ENCODE results near the gene KATNAL1. TPM values are rescaled to one million over a fixed set of nuclear protein-coding genes. Genes with fewer than 3 reads are reported as not detected.

The KATNAL1 gene
- total RNA-seq, 1 donor from 2014 or later = 42.0 TPM

DNA sequence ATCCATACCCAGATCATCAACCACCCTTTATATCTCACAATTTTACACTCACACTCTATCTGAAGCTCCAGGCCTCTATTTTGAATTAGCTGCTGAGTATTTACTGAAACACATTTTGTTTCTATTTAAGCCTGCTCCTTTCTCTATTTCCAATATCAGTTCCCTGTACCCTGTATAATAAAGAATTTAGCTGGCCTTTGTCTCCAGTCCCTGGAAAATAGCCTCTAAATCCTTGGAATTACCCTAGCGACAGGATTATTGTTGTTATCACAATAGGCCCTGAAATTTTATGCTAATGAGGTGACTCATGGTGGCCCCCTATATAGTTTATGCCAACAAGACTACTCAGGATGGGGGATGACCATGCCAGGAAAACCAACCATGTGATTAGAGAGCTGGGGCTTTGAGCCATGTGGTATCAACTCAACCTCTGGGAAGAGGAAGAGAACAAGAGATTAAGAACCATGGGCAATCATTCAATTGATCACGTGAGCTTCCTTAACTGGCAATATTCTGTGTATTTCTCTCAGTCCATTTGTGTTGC lies 72.7 kb downstream of the KATNAL1 start:
- H3K4me1 Mint-ChIP-seq (ENCODE audit: low read depth, unreplicated experiment) = no peaks in the 10 kb centered on the region
- no peak overlapping the region for H3K27ac Mint-ChIP-seq (ENCODE audit: unreplicated experiment)
- Histone ChIP-seq H3K36me3 (ENCODE audit: insufficient read depth, low read length) (peaks cover 4% of the 10 kb centered on the region), H3K27me3 (ENCODE audit: insufficient read depth, low read length) (no peaks in the 10 kb centered on the region), H3K4me3 (ENCODE audit: insufficient read depth, low read depth, low read length) (no peak overlapping the region), H4K20me1 (ENCODE audit: insufficient read depth, low read length) (no peaks in the 10 kb centered on the region), H3K9ac (ENCODE audit: low read length) (no peak overlapping the region), H3K27ac (ENCODE audit: low read depth, low read length) (peak overlapping the region; percentile 34), H3K4me1 (ENCODE audit: insufficient read depth, low read length) (peaks cover 7% of the 10 kb centered on the region), H2AFZ (ENCODE audit: low read depth, low read length) (no peak overlapping the region), H3K4me2 (ENCODE audit: low read length) (no peak overlapping the region), H3K79me2 (ENCODE audit: insufficient read depth, low read length) (no peaks in the 10 kb centered on the region), H3K9me3 (ENCODE audit: insufficient read depth, low read depth, low read length) (no peaks in the 10 kb centered on the region)
- DNase-seq (ENCODE audit: low read depth) = peak; percentile 28
- no peaks in the 10 kb centered on the region for H3K9me3 Mint-ChIP-seq (ENCODE audit: unreplicated experiment)
- peaks cover 9% of the 10 kb centered on the region for H3K36me3 Mint-ChIP-seq (ENCODE audit: low read depth, unreplicated experiment)
- H3K4me3 Mint-ChIP-seq (ENCODE audit: unreplicated experiment) = no peak overlapping the region
- no peak for TF ChIP-seq EZH2 (IDR thresholded peaks at IDR 0.05; ENCODE audit: insufficient read depth, low read length)
- TF ChIP-seq, protein P1, sequence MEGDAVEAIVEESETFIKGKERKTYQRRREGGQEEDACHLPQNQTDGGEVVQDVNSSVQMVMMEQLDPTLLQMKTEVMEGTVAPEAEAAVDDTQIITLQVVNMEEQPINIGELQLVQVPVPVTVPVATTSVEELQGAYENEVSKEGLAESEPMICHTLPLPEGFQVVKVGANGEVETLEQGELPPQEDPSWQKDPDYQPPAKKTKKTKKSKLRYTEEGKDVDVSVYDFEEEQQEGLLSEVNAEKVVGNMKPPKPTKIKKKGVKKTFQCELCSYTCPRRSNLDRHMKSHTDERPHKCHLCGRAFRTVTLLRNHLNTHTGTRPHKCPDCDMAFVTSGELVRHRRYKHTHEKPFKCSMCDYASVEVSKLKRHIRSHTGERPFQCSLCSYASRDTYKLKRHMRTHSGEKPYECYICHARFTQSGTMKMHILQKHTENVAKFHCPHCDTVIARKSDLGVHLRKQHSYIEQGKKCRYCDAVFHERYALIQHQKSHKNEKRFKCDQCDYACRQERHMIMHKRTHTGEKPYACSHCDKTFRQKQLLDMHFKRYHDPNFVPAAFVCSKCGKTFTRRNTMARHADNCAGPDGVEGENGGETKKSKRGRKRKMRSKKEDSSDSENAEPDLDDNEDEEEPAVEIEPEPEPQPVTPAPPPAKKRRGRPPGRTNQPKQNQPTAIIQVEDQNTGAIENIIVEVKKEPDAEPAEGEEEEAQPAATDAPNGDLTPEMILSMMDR (IDR thresholded peaks at IDR 0.05; ENCODE audit: insufficient read depth, low read depth, low read length) = no peak
- FAIRE-seq = no peak
- no peaks in the 10 kb centered on the region for H3K27me3 Mint-ChIP-seq (ENCODE audit: low read depth, unreplicated experiment)

DNA sequence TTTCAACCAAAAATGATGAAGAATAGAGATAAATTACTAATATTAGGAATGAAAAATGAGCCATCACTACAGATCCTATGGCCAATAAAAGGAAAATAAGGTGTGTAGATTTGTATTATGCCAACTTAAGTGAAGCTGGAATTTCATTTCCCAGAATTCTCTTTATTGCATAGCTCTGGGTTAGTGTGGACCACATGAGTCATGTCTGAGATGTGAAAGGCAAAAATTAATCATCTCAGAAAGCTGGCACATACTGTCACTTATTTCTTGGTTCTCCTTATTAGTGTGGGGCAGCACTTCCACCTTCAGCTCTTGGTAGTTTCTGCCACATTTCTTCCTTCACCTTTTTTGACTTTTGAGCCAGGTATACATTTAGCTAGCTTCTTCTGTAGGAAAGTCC lies 82.6 kb downstream of the KATNAL1 start:
- no peaks in the 10 kb centered on the region for H3K27me3 Mint-ChIP-seq (ENCODE audit: low read depth, unreplicated experiment)
- TF ChIP-seq EZH2 (IDR thresholded peaks at IDR 0.05; ENCODE audit: insufficient read depth, low read length) = no peak
- TF ChIP-seq, protein P1 (IDR thresholded peaks at IDR 0.05; ENCODE audit: insufficient read depth, low read depth, low read length) = no peak
- no peaks in the 10 kb centered on the region for H3K79me2 ChIP-seq (ENCODE audit: insufficient read depth, low read length)
- H3K4me2 ChIP-seq (ENCODE audit: low read length) = peak overlapping the region; percentile 1
- H3K36me3 ChIP-seq (ENCODE audit: insufficient read depth, low read length) = peaks cover 21% of the 10 kb centered on the region
- peaks cover 6% of the 10 kb centered on the region for H3K4me1 ChIP-seq (ENCODE audit: insufficient read depth, low read length)
- no peak overlapping the region for H3K27ac Mint-ChIP-seq (ENCODE audit: unreplicated experiment)
- H2AFZ ChIP-seq (ENCODE audit: low read depth, low read length) = no peak overlapping the region
- no peak overlapping the region for H3K4me3 ChIP-seq (ENCODE audit: insufficient read depth, low read depth, low read length)
- no peaks in the 10 kb centered on the region for H3K4me1 Mint-ChIP-seq (ENCODE audit: low read depth, unreplicated experiment)
- FAIRE-seq (peak; percentile 45), DNase-seq (ENCODE audit: low read depth) (peak; percentile 34)
- H3K27me3 ChIP-seq (ENCODE audit: insufficient read depth, low read length) = no peaks in the 10 kb centered on the region
- peaks cover 3% of the 10 kb centered on the region for H4K20me1 ChIP-seq (ENCODE audit: insufficient read depth, low read length)
- no peak overlapping the region for H3K9ac ChIP-seq (ENCODE audit: low read length)
- peaks cover 3% of the 10 kb centered on the region for H3K9me3 Mint-ChIP-seq (ENCODE audit: unreplicated experiment)
- no peak overlapping the region for H3K4me3 Mint-ChIP-seq (ENCODE audit: unreplicated experiment)
- H3K27ac ChIP-seq (ENCODE audit: low read depth, low read length) = no peak overlapping the region
- no peaks in the 10 kb centered on the region for H3K9me3 ChIP-seq (ENCODE audit: insufficient read depth, low read depth, low read length)
- H3K36me3 Mint-ChIP-seq (ENCODE audit: low read depth, unreplicated experiment) = peaks cover 32% of the 10 kb centered on the region

DNA sequence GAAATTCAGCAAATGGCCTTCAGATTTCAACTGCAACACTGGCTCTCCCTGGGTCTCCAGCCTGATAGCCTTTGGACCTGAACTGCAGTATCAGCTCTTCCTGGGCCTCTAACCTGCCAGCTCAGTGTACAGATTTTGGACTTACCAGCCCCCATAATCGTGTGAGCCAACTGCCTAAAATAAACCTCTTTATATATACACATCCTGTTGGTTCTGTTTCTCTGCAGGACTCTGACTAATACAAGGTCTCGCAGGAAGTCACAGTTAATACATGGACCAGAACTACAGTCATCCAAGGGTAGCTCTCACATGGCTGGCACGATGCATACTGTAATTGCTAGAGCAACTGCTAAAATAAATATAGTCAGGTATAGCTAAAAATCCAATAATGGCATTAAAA lies 85.1 kb downstream of the KATNAL1 start:
- H3K4me3 ChIP-seq (ENCODE audit: insufficient read depth, low read depth, low read length) = no peak overlapping the region
- no peak for FAIRE-seq
- H3K9me3 ChIP-seq (ENCODE audit: insufficient read depth, low read depth, low read length) = no peaks in the 10 kb centered on the region
- H3K36me3 Mint-ChIP-seq (ENCODE audit: low read depth, unreplicated experiment) = peaks cover 25% of the 10 kb centered on the region
- H3K79me2 ChIP-seq (ENCODE audit: insufficient read depth, low read length) = no peaks in the 10 kb centered on the region
- peaks cover 6% of the 10 kb centered on the region for H3K4me1 ChIP-seq (ENCODE audit: insufficient read depth, low read length)
- no peaks in the 10 kb centered on the region for H3K27me3 Mint-ChIP-seq (ENCODE audit: low read depth, unreplicated experiment)
- H3K4me2 ChIP-seq (ENCODE audit: low read length) = no peak overlapping the region
- H3K36me3 ChIP-seq (ENCODE audit: insufficient read depth, low read length) = peaks cover 11% of the 10 kb centered on the region
- no peak overlapping the region for H3K27ac ChIP-seq (ENCODE audit: low read depth, low read length)
- no peak overlapping the region for H2AFZ ChIP-seq (ENCODE audit: low read depth, low read length)
- TF ChIP-seq, protein P1 (IDR thresholded peaks at IDR 0.05; ENCODE audit: insufficient read depth, low read depth, low read length) = no peak
- no peak for TF ChIP-seq EZH2 (IDR thresholded peaks at IDR 0.05; ENCODE audit: insufficient read depth, low read length)
- H3K9me3 Mint-ChIP-seq (ENCODE audit: unreplicated experiment) = peaks cover 3% of the 10 kb centered on the region
- no peak for DNase-seq (ENCODE audit: low read depth)
- H3K9ac ChIP-seq (ENCODE audit: low read length) = no peak overlapping the region
- no peak overlapping the region for H3K27ac Mint-ChIP-seq (ENCODE audit: unreplicated experiment)
- no peaks in the 10 kb centered on the region for H3K4me1 Mint-ChIP-seq (ENCODE audit: low read depth, unreplicated experiment)
- peaks cover 3% of the 10 kb centered on the region for H4K20me1 ChIP-seq (ENCODE audit: insufficient read depth, low read length)
- no peaks in the 10 kb centered on the region for H3K27me3 ChIP-seq (ENCODE audit: insufficient read depth, low read length)
- no peak overlapping the region for H3K4me3 Mint-ChIP-seq (ENCODE audit: unreplicated experiment)
